ENCODE data around the gene DAB2IP.

DAB2IP gene

GRCh38 chr9:121744002-121744686 lies 92.7 kb downstream of the DAB2IP start:
- TF ChIP-seq ZFX (IDR thresholded peaks at IDR 0.05) (no peak), CTCF (conservative IDR thresholded peaks at IDR 0.05) (peak; percentile 80)
- peak overlapping the region; percentile 52 for H3K27ac ChIP-seq

GRCh38 chr9:121744687-121745395 lies 93.4 kb downstream of the DAB2IP start:
- H3K27ac ChIP-seq = no peak overlapping the region; the same call in 1 of the 2 replicates
- TF ChIP-seq ZFX (IDR thresholded peaks at IDR 0.05) (no peak), CTCF (conservative IDR thresholded peaks at IDR 0.05) (no peak; the same call in 1 of the 2 replicates)

DNA sequence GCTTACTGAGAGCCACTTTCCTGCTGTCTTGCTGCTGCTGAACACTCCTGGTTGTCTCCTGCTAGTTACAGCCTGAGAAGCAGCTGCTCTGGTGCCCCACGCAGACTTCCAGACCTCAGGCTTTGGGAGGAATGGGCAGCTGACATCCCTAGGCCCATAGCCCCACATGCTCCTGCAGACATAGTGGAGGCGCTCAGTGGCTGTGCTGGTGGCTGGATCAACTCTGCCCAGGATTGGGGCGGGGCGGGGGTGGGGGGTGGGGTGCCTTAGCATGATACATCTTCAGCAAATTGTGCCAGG lies 93.9 kb downstream of the DAB2IP start:
- TF ChIP-seq ZFX (IDR thresholded peaks at IDR 0.05) (no peak), CTCF (conservative IDR thresholded peaks at IDR 0.05) (no peak)
- no peak overlapping the region for H3K27ac ChIP-seq

DNA sequence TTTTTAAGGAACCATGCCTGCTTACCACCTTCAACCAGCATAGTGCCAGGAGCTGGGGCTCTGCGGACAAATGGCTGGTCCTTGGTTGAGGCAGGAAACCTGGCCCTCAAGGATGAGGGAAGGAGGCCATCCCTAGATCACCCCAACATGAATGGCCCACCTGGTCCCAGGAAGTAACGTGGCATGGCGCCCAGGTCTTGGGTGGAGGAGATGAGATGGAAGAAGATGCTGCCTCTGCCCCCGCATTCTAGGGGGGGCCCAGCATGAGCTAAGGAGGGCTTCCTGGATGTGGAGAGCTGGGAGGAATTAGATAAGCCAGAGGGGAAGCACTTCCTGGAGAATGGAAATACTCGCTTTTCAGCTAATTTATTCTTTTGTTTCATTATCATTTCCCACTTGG lies 95.0 kb downstream of the DAB2IP start:
- no peak for TF ChIP-seq CTCF (conservative IDR thresholded peaks at IDR 0.05)
- TF ChIP-seq ZFX (IDR thresholded peaks at IDR 0.05) = no peak
- H3K27ac ChIP-seq = no peak overlapping the region

GRCh38 chr9:121746866-121747265 lies 95.4 kb downstream of the DAB2IP start:
- H3K27ac ChIP-seq = no peak overlapping the region

DNA sequence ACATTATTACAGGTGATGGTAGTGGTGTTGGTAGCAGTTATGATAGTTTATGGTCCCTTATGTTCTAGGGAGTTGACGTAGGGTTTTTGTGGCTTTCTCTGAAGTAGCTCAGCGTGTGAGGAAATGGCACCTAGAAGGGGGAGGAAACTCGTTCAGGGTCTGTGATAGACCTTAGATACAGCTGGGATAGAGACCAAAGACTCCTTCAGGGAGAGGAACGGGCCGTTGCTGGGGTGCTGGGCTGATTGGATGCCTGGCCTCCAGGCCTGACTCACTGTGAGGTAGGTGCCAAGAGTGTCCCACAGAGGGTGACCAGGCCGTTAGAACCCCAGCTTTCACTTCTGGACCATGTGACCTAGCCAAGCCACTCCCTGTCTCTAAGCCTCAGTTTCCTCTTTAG lies 96.6 kb downstream of the DAB2IP start:
- TF ChIP-seq CTCF (conservative IDR thresholded peaks at IDR 0.05) (no peak), ZFX (IDR thresholded peaks at IDR 0.05) (no peak)
- no peak overlapping the region for H3K27ac ChIP-seq

More at GRCh38 chr9:121746866-121747265, 95.4 kb downstream of the DAB2IP start:
- TF ChIP-seq ZFX (IDR thresholded peaks at IDR 0.05) (no peak), CTCF (conservative IDR thresholded peaks at IDR 0.05) (no peak)

- H3K27ac ChIP-seq = no peak overlapping the region
- TF ChIP-seq ZFX (IDR thresholded peaks at IDR 0.05) = no peak
- no peak for TF ChIP-seq CTCF (conservative IDR thresholded peaks at IDR 0.05)
Observed at GRCh38 chr9:121748727-121749423, 97.4 kb downstream of the DAB2IP start.
